Measurements from ENCODE around the gene ELOVL5.
"Not testable (repeated sequence)": the region's sequence is repeated elsewhere in the genome, so short reads cannot be mapped to it uniquely, and the experiment has no call there.

The ELOVL5 gene

DNA sequence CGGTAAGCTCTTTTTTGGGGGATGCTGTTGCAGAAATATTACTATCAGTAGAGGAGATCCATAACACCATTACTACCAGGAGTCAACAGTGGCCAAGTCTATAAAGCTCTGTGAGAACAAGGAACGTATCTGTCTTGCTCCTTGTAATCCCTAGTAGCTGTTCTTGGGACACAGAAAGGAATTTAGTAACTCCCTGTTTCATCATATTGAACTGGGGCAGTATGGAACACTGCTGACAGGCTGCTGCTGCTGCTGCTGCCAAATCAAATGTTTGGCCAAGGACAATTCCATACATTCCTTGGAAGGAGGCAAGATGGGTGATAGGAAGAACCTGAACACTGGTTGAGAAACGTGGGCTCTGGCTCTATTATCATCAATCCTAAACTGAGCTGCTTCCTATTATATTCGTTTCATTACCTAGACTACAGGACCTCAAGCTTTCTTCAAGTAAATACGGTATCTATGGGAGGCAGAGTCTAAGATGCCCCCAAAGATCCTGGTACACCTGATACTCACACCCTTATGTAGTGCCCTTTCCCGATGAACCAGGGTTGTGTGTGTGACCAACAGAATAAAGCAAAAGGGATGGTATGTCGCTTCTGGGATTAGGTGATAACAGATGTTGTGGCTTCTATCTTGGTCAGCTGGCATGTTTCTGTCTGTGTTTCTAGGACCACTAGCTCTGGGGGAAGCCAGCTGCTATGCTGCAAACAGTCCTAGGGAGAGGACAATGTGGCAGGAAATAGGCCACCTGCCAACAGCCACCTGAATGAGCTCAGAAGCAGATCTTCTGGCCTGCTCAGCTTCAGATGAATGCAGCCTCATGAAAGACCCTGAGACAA is 39.5 kb downstream of the ELOVL5 start:
- ChIA-PET CTCF (no interaction called here), POLR2A (no interaction called here)
- no peak for DNase-seq (ENCODE audit: extremely low spot score)
- TF ChIP-seq FOXM1 (IDR thresholded peaks at IDR 0.05; ENCODE audit: borderline replicate concordance) (no peak), TARDBP (IDR thresholded peaks at IDR 0.05) (no peak), CTBP1 (IDR thresholded peaks at IDR 0.05; ENCODE audit: borderline replicate concordance) (no peak), L3MBTL2 (conservative IDR thresholded peaks at IDR 0.05) (no peak), ARNT (IDR thresholded peaks at IDR 0.05) (no peak), HDGF (IDR thresholded peaks at IDR 0.05; ENCODE audit: borderline replicate concordance) (no peak), ELF4 (IDR thresholded peaks at IDR 0.05) (no peak), ZNF384 (IDR thresholded peaks at IDR 0.05) (no peak), FOXA1 (IDR thresholded peaks at IDR 0.05) (no peak), BHLHE40 (IDR thresholded peaks at IDR 0.05; ENCODE audit: borderline replicate concordance) (no peak), SP1 (IDR thresholded peaks at IDR 0.05) (no peak), NFRKB (IDR thresholded peaks at IDR 0.05) (no peak), SUZ12 (IDR thresholded peaks at IDR 0.05) (no peak), FOXK2 (IDR thresholded peaks at IDR 0.05) (no peak), LEF1 (IDR thresholded peaks at IDR 0.05; ENCODE audit: borderline replicate concordance) (no peak)
- TF ChIP-seq, protein P1, sequence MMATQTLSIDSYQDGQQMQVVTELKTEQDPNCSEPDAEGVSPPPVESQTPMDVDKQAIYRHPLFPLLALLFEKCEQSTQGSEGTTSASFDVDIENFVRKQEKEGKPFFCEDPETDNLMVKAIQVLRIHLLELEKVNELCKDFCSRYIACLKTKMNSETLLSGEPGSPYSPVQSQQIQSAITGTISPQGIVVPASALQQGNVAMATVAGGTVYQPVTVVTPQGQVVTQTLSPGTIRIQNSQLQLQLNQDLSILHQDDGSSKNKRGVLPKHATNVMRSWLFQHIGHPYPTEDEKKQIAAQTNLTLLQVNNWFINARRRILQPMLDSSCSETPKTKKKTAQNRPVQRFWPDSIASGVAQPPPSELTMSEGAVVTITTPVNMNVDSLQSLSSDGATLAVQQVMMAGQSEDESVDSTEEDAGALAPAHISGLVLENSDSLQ (IDR thresholded peaks at IDR 0.05), result no peak

DNA sequence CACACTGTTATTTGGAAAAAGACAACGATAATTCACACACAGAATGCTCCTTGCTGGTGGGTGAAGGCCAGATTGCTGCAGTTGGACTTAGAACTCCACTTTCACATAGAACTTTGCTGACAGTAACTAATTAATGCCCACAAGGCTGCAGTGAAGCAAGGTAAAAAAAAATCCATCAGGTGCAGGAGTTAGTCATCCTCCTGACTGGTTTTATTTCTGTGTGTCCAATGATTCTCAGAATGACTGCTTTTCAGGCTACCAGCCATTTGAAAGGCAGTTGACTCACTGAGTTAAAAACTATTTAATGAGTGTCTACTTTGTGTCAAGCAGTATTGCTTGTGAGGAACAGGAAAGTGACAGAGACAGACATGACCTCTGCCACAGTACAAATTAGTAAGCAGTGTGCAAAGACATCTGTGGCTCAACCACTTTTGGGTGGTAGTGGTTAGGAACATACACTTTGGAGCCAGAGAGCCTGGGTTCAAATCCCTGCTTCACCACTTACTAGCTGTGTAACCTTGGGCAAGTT is 41.9 kb downstream of the ELOVL5 start:
- TF ChIP-seq BHLHE40 (IDR thresholded peaks at IDR 0.05; ENCODE audit: borderline replicate concordance), result no peak
- no peak for TF ChIP-seq CTBP1 (IDR thresholded peaks at IDR 0.05; ENCODE audit: borderline replicate concordance)
- TF ChIP-seq LEF1 (IDR thresholded peaks at IDR 0.05; ENCODE audit: borderline replicate concordance), result no peak
- no peak for TF ChIP-seq L3MBTL2 (conservative IDR thresholded peaks at IDR 0.05)
- no peak for TF ChIP-seq ZNF384 (IDR thresholded peaks at IDR 0.05)
- no peak for TF ChIP-seq FOXM1 (IDR thresholded peaks at IDR 0.05; ENCODE audit: borderline replicate concordance)
- TF ChIP-seq FOXK2 (IDR thresholded peaks at IDR 0.05), result no peak
- ChIA-PET CTCF (no interaction called here), POLR2A (no interaction called here)
- no peak for DNase-seq (ENCODE audit: extremely low spot score)

DNA sequence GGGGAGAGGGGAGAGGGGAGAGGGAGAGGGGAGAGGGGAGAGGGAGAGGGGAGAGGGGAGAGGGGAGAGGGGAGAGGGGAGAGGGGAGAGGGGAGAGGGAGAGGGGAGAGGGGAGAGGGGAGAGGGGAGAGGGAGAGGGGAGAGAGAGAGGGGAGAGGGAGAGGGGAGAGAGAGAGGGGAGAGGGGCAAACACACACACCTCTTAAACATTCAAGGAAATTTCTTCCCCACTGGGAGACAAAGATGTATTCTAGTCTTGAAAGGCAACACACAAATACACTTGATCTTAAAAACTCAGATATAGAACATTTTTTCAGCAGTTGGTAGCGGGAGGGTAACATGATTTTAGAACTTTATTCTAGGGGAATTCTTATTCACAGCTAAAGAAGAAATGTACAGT is 42.5 kb downstream of the ELOVL5 start:
- POLR2A ChIA-PET; DNase-seq (ENCODE audit: extremely low spot score); CTCF ChIA-PET: not testable (repeated sequence)

DNA sequence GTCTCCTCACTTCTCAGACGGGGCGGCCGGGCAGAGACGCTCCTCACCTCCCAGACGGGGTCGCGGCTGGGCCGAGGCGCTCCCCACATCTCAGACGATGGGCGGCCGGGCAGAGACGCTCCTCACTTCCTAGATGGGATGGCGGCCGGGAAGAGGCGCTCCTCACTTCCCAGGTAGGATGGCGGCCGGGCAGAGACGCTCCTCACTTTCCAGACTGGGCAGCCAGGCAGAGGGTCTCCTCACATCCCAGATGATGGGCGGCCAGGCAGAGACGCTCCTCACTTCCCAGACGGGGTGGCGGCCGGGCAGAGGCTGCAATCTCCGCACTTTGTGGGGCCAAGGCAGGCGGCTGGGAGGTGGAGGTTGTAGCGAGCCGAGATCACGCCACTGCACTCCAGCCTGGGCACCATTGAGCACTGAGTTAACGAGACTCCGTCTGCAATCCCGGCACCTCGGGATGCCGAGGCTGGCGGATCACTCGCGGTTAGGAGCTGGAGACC is 43.2 kb downstream of the ELOVL5 start:
- DNase-seq (ENCODE audit: extremely low spot score); CTCF ChIA-PET; POLR2A ChIA-PET: not testable (repeated sequence)

DNA sequence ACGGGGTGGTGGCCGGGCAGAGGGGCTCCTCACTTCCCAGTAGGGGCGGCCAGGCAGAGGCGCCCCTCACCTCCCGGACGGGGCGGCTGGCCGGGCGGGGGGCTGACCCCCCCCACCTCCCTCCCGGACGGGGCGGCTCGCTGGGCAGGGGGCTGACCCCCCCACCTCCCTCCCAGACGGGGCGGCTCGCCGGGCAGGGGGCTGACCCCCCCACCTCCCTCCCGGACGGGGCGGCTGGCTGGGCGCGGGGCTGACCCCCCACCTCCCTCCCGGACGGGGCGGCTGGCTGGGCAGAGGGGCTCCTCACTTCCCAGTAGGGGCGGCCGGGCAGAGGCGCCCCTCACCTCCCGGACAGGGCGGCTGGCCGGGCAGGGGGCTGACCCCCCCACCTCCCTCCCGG is 43.8 kb downstream of the ELOVL5 start:
- CTCF ChIA-PET; DNase-seq (ENCODE audit: extremely low spot score); POLR2A ChIA-PET: not testable (repeated sequence)

DNA sequence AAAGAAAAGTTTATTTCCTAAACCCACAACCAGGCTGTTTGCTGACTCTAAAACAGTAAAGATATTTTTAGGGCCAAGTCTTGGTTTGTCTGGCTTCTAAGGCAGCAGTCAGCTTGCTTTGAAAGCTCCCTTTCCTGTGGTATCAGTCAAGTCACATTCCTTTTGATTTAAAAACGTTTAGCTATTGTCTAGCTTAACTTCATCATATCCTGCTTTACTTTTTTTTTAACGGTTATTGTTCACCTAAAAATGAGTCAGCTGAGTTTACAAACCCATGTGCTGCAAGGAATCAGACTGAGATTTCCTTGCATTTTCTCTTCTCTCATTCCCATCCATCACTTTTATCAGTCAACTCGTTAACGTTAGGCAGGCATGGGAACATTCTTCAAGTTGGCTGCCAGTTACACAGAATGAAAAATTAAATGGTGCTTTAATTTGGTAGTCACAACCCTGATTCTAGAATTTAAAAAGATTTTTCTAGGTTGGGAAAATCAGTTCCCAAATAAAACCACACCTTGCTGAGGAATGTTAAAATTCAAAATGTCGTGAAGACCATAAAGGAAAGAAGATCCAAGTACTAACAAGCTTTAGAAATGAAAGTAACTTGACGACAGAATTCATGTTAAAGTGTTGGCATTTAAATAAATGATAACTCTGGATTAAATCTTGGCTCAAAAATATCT is 45.9 kb downstream of the ELOVL5 start:
- TF ChIP-seq LEF1 (IDR thresholded peaks at IDR 0.05; ENCODE audit: borderline replicate concordance) (no peak), BHLHE40 (IDR thresholded peaks at IDR 0.05; ENCODE audit: borderline replicate concordance) (no peak), CTBP1 (IDR thresholded peaks at IDR 0.05; ENCODE audit: borderline replicate concordance) (no peak), SP1 (IDR thresholded peaks at IDR 0.05) (no peak), FOXK2 (IDR thresholded peaks at IDR 0.05) (no peak)
- TF ChIP-seq, protein P1 (IDR thresholded peaks at IDR 0.05), result no peak
- CTCF ChIA-PET, result interaction anchor here (1.1 kb wide), 1 partner anchor 12 kb away, joined by 4 read pairs; no protein-coding TSS in a partner anchor
- POLR2A ChIA-PET, result no interaction called here
- no peak for DNase-seq (ENCODE audit: extremely low spot score)

DNA sequence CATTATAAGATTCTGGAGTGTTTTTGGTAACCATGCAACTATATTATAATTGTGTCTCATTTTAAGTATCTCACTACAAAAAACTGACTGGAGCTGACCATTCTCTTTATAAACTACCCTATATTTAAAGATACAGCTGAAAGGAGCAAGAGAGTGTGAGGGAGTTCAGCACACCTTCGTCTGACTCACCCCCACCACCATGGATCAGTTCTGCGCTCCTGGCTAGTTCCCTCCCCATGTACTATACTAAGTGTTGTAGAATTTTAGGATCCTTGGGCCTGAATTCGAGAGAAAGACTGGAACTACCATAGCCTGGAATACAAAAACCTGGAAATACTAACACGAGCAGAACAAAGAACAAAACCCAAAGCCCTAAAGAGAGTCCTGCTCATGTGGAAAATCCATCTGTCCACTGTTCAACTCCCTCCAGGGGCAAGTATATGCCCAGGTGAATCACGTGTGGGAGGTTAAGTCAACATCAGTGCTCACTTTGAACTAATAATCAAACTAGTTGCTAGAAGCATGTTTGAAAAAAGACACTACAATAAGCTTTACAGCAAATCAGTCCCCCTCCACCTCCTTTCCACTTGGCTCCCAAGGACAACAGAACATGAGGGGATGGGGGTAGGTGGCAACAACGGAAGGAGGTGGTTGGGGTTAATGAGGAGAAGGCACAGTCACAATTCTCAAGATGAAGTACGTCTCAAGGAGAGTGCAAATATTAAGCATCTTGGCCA is 46.8 kb downstream of the ELOVL5 start:
- TF ChIP-seq NFRKB (IDR thresholded peaks at IDR 0.05) (no peak), SP1 (IDR thresholded peaks at IDR 0.05) (no peak), FOXK2 (IDR thresholded peaks at IDR 0.05) (no peak)
- ChIA-PET CTCF (interaction anchor here (0.6 kb wide), 1 partner anchor 129 kb away, joined by 3 read pairs; no protein-coding TSS in a partner anchor), POLR2A (no interaction called here)
- no peak for DNase-seq (ENCODE audit: extremely low spot score)

Measured in HEK293T (cell line).